ENCODE results near the gene ERG.

DNA sequence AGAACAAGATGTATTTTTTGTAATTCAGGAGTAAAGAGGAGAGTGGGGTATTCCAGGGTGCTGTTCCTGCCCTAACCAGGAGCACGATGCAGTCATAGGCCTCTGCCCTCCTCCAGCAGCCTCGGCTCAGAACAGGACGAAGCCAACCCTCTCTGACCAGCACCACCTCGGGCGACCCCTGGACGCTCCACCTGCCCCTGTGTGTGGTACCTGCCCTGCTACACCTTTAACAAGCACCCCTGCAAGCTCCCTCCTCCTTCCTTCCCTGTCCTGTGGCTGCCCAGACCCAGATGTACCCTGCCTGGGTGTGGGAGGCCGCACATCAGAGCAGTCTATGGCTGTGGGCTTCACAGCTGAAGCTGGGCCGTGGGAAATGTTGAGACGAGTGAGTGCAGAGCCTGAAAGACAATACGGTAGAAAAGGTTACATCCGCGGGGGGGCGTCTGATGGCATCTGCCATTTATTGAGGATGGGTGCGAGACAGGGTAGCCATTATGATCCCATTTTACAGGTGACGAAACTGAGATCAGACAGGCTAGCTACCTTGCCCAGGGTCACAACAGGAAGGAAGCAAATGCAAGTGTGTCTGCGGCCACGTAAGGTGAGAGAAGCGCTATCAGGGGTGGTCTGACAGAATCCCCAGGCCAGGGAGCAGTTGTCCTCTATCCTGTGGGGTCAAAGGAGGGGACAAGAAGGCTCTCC, 4.6 kb downstream of the ERG start:
- TF ChIP-seq, protein P1, sequence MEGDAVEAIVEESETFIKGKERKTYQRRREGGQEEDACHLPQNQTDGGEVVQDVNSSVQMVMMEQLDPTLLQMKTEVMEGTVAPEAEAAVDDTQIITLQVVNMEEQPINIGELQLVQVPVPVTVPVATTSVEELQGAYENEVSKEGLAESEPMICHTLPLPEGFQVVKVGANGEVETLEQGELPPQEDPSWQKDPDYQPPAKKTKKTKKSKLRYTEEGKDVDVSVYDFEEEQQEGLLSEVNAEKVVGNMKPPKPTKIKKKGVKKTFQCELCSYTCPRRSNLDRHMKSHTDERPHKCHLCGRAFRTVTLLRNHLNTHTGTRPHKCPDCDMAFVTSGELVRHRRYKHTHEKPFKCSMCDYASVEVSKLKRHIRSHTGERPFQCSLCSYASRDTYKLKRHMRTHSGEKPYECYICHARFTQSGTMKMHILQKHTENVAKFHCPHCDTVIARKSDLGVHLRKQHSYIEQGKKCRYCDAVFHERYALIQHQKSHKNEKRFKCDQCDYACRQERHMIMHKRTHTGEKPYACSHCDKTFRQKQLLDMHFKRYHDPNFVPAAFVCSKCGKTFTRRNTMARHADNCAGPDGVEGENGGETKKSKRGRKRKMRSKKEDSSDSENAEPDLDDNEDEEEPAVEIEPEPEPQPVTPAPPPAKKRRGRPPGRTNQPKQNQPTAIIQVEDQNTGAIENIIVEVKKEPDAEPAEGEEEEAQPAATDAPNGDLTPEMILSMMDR (conservative IDR thresholded peaks at IDR 0.05; ENCODE audit: low read length) = no peak; the same call in 1 of the 2 replicates
- TF ChIP-seq EZH2phosphoT487 (IDR thresholded peaks at IDR 0.05; ENCODE audit: borderline replicate concordance) = no peak
